HCT116 (cell line): ENCODE measurements around the gene SAV1. TPM values are rescaled to one million over a fixed set of nuclear protein-coding genes. Genes with fewer than 3 reads are reported as not detected.

Experiments used
- ATAC-seq: fragments of 200-7000 bp; cut with Tn5 transposase; 2 replicates; pipeline ENCODE4 v1.9.1; 2020; ENCODE audit warnings: mild to moderate bottlenecking, moderate library complexity
- BruUV-seq: library from RNA; stranded (reverse); fragments of 400-500 nt; replicated peaks from 2 replicates; lab custom pipeline; 2021; lab: Mats Ljungman, UMichigan
- CTCF ChIA-PET: fragments of 300-600 bp; sonication (Branson Sonifier 250); formaldehyde crosslinking; loops from one replicate; lab custom pipeline; 2021; ENCODE audit warnings: antibody characterized with exemption; lab: Charles Lee
- POLR2A ChIA-PET: fragments of 300-600, 350-600 bp; sonication (Branson Sonifier 250); formaldehyde crosslinking; loops from one replicate; lab custom pipeline; 2021; ENCODE audit warnings: antibody characterized with exemption; lab: Charles Lee
- RAD21 ChIA-PET, 2 experiments: fragments of 300-600 bp; sonication (Branson Sonifier 250); formaldehyde crosslinking; loops; one replicate each; lab custom pipeline; 2023; ENCODE audit warnings: low total read pairs in 2 of 2; ENCODE audit not compliant: uncharacterized antibody in 2 of 2, unreplicated experiment in 2 of 2, low non-redundant PET in 1 of 2; lab: Charles Lee
- DNase-seq: peaks from one replicate; pipeline ENCODE4 v3.0.0-alpha.2; 2010; ENCODE audit warnings: low read depth, low spot score
- H2AFZ ChIP-seq: fragments of 200-600 bp; shearing (Covaris generic), sonication (generic); 2 replicates; pipeline ENCODE4 v1.6.1; 2017; ENCODE audit warnings: low read depth, mixed run types, mixed read lengths, antibody characterized with exemption, low read length; ENCODE audit not compliant: poor library complexity, severe bottlenecking
- H3K27ac ChIP-seq: 2 replicates; pipeline ENCODE4 v1.5.1; 2012; ENCODE audit warnings: low read depth, low read length
- H3K27me3 ChIP-seq: fragments of 200-600 bp; sonication (generic); 2 replicates; pipeline ENCODE4 v1.6.1; 2016; ENCODE audit warnings: mixed run types, low read length, mixed read lengths; ENCODE audit not compliant: insufficient read depth
- H3K36me3 ChIP-seq, 2 experiments: fragments of 200-500 bp in 1 of 2; fragments of 200-600 bp in 1 of 2; sonication (Bioruptor generic) in 1 of 2; sonication (generic) in 1 of 2; 2 replicates each; pipeline versions ENCODE4 v1.5.1 to v1.6.1; 2014 to 2016; ENCODE audit warnings: low read length in 2 of 2, inconsistent platforms in 1 of 2, mixed read lengths in 1 of 2, mixed run types in 1 of 2; ENCODE audit not compliant: insufficient read depth in 2 of 2, control insufficient read depth in 1 of 2
- H3K4me1 ChIP-seq, 2 experiments: fragments of 200-600 bp in 1 of 2; sonication (generic) in 1 of 2; 2 replicates each; pipeline versions ENCODE4 v1.5.1 to v1.6.1; 2012 to 2017; ENCODE audit warnings: low read length in 2 of 2, inconsistent platforms in 1 of 2, mild to moderate bottlenecking in 1 of 2, mixed read lengths in 1 of 2, mixed run types in 1 of 2, moderate library complexity in 1 of 2; ENCODE audit not compliant: insufficient read depth in 2 of 2, control insufficient read depth in 1 of 2
- H3K4me2 ChIP-seq: fragments of 200-600 bp; sonication (generic); 2 replicates; pipeline ENCODE4 v1.6.1; 2017; ENCODE audit warnings: mixed run types, low read length, mixed read lengths
- H3K4me3 ChIP-seq, 2 experiments: fragments of 200-600 bp in 1 of 2; sonication (generic) in 1 of 2; replicated peaks in 1 of 2; 2 replicates each; pipeline ENCODE4 v1.5.1; 2011 to 2016; ENCODE audit warnings: low read length in 2 of 2, control low read depth in 1 of 2, low read depth in 1 of 2, mild to moderate bottlenecking in 1 of 2, mixed read lengths in 1 of 2, mixed run types in 1 of 2
- H3K79me2 ChIP-seq: fragments of 200-600 bp; sonication (generic); 2 replicates; pipeline ENCODE4 v1.6.1; 2017; ENCODE audit warnings: mild to moderate bottlenecking, mixed run types, low read length, moderate library complexity, mixed read lengths; ENCODE audit not compliant: insufficient read depth
- H3K9ac ChIP-seq: fragments of 200-600 bp; sonication (generic); 2 replicates; pipeline ENCODE4 v1.6.1; 2016; ENCODE audit warnings: low read length, mixed read lengths
- H3K9me2 ChIP-seq: fragments of 200-600 bp; sonication (generic), shearing (Covaris generic); 2 replicates; pipeline ENCODE4 v1.6.1; 2017; ENCODE audit warnings: mixed run types, mild to moderate bottlenecking, moderate library complexity; ENCODE audit not compliant: insufficient read depth
- H3K9me3 ChIP-seq, 2 experiments: fragments of 200-500 bp in 1 of 2; fragments of 200-600 bp in 1 of 2; sonication (Bioruptor generic) in 1 of 2; sonication (generic) in 1 of 2; 2 replicates each; pipeline ENCODE4 v1.6.1; 2014 to 2017; ENCODE audit warnings: low read length in 2 of 2, mixed read lengths in 2 of 2, inconsistent platforms in 1 of 2, low read depth in 1 of 2, mild to moderate bottlenecking in 1 of 2, mixed run types in 1 of 2, moderate library complexity in 1 of 2; ENCODE audit not compliant: control insufficient read depth in 1 of 2, insufficient read depth in 1 of 2
- H4K20me1 ChIP-seq: fragments of 200-600 bp; sonication (generic), shearing (Covaris generic); 2 replicates; pipeline ENCODE4 v1.6.1; 2017; ENCODE audit warnings: mixed run types, mild to moderate bottlenecking, moderate library complexity; ENCODE audit not compliant: insufficient read depth
- CBX3 ChIP-seq: IDR thresholded peaks from 2 replicates; pipeline ENCODE4 v1.6.1; 2012; ENCODE audit warnings: low read depth
- CEBPB ChIP-seq: IDR thresholded peaks from 2 replicates; pipeline ENCODE4 v1.6.1; 2012; ENCODE audit warnings: low read depth
- ELF1 ChIP-seq: IDR thresholded peaks from 2 replicates; pipeline ENCODE4 v1.6.1; 2012; ENCODE audit warnings: low read depth, borderline replicate concordance
- EZH2phosphoT487 ChIP-seq: fragments of 200-600 bp; IDR thresholded peaks from 2 replicates; pipeline ENCODE4 v1.6.1; 2018; ENCODE audit warnings: antibody characterized with exemption, borderline replicate concordance
- POLR2AphosphoS5 ChIP-seq: IDR thresholded peaks from 2 replicates; pipeline ENCODE4 v1.6.1; 2011; ENCODE audit warnings: mild to moderate bottlenecking, low read depth, low read length, moderate library complexity
- RAD21 ChIP-seq: IDR thresholded peaks from 2 replicates; pipeline ENCODE4 v1.6.1; 2012; ENCODE audit warnings: low read depth, mild to moderate bottlenecking
- REST ChIP-seq: IDR thresholded peaks from 2 replicates; pipeline ENCODE4 v1.6.1; 2012; ENCODE audit warnings: low read depth
- SP1 ChIP-seq: IDR thresholded peaks from 2 replicates; pipeline ENCODE4 v1.6.1; 2012; ENCODE audit warnings: low read depth
- YY1 ChIP-seq: IDR thresholded peaks from 2 replicates; pipeline ENCODE4 v1.6.1; 2011; ENCODE audit warnings: low read length, low read depth, moderate library complexity, mild to moderate bottlenecking; ENCODE audit not compliant: insufficient replicate concordance; ENCODE audit errors: extremely low read depth
- intact Hi-C: fragments of 100-400 bp; cut with micrococcal nuclease; formaldehyde crosslinking; loops from 2 replicates; pipeline ENCODE4 v1.10.0; 2022
- total RNA-seq: library from RNA; stranded (reverse); gene quantifications from one replicate; pipeline ENCODE4 v1.2.1, GENCODE V29; 2021; ENCODE audit not compliant: unreplicated experiment

Gene SAV1
- total RNA-seq, 1 experiment from 2014 or later, result 38.0 TPM

- CTCF ChIA-PET, result no interaction called here
- no peak overlapping the region for H3K27ac ChIP-seq
- H3K4me3 ChIP-seq, result no peak overlapping the region
- H2AFZ ChIP-seq, result no peak overlapping the region
- RAD21 ChIA-PET, result no interaction called here
- H3K9me3 ChIP-seq, result no peaks in the 10 kb centered on the region
- intact Hi-C loops, result no loop called here
- TF ChIP-seq EZH2phosphoT487, result no peak
- TF ChIP-seq ELF1, result no peak
- no peak for TF ChIP-seq YY1
- no peak for TF ChIP-seq CBX3
- no peak for TF ChIP-seq REST
- TF ChIP-seq POLR2AphosphoS5, result no peak
- no peak for TF ChIP-seq SP1
- no peak for TF ChIP-seq RAD21
- TF ChIP-seq CEBPB, result no peak
- DNase-seq (no peak), ATAC-seq (no peak)
- no peaks in the 10 kb centered on the region for H4K20me1 ChIP-seq
- POLR2A ChIA-PET, result interaction anchor here (1.3 kb wide), 1 partner anchor 11 kb away, joined by 3 read pairs; the partner anchor contains the start of gene SAV1
- peaks cover 0 to 9% of the 10 kb centered on the region in 2 experiments; a peak in 1 of 4 replicates for H3K4me1 ChIP-seq
- peaks cover 7 to 14% of the 10 kb centered on the region in 2 experiments; a peak in 3 of 4 replicates for H3K36me3 ChIP-seq
- H3K79me2 ChIP-seq, result peaks cover 97% of the 10 kb centered on the region
- H3K9me2 ChIP-seq, result no peaks in the 10 kb centered on the region
- no peak overlapping the region for H3K9ac ChIP-seq
- no TSS peak for BruUV-seq
- no peaks in the 10 kb centered on the region for H3K27me3 ChIP-seq
- no peak overlapping the region for H3K4me2 ChIP-seq
Observed at GRCh38 chr14:50657753-50658152, 10.4 kb downstream of the SAV1 start.
